ENCODE results near the gene MYO1F.

MYO1F gene

DNA sequence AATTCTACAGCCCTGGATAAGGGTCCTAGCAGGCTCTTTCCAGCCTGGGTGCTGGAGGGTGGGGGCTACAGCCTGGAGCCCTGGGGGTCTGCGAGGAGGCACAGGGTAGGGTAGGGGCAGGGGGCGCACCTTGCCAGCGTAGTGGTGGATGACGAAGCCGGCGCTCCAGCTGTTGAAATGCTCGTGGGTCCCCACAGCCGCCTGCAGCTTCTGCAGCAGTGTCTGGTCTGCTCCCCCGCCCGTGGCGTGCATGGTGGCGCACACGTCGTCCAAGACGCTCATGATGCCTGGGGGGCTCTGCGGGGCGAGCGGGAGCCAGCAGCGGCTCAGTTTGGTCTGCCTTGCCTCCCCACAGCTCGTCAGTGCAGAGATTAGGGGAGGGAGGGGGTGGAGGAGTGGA lies 33.1 kb downstream of the MYO1F start:
- TF ChIP-seq CTCF (IDR thresholded peaks at IDR 0.05), result no peak

- TF ChIP-seq CTCF (IDR thresholded peaks at IDR 0.05), result no peak
Measured at GRCh38 chr19:8539621-8540149, 37.6 kb downstream of the MYO1F start.

DNA sequence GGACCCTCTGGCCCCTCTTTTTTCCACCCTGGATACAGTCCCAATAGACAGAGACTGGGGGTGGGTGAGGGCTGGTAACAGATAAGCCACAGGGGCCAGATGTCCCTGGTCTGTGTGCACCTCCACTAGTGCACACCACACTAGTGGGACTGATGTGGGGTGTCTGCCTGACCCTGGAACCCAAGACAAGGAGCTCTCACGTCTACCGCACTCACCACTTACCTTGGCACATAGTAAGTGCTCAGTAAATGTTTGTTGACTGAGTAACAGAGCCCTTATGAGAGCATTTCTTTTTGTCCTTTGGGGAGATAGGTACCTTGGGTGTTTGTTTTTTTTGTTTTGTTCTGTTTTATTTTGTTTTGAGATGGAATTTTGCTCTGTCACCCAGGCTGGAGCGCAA lies 40.1 kb downstream of the MYO1F start:
- TF ChIP-seq CTCF (IDR thresholded peaks at IDR 0.05), result no peak

GRCh38 chr19:8536282-8536681 lies 41.0 kb downstream of the MYO1F start:
- TF ChIP-seq CTCF (IDR thresholded peaks at IDR 0.05), result no peak

GRCh38 chr19:8532225-8532624 lies 45.0 kb downstream of the MYO1F start:
- no peak for TF ChIP-seq CTCF (IDR thresholded peaks at IDR 0.05)

DNA sequence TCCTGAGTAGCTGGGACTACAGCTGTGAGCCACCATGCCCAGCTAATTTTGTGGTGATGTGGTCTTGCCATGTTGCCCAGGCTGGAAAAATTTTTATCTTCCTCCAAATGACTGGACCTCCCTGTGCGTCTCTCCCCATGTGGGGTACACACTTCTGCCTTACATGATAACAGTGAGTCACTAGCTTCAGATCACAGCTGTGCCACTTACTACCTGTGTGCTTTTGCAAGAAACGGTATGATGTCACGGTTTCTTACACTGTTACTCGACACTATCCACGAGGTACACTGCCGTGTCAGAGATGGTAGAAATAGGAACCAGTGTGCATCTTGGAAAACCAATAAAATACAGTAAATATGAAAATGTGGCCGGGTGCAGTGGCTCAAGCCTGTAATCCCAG lies 45.8 kb downstream of the MYO1F start:
- no peak for TF ChIP-seq CTCF (IDR thresholded peaks at IDR 0.05)

DNA sequence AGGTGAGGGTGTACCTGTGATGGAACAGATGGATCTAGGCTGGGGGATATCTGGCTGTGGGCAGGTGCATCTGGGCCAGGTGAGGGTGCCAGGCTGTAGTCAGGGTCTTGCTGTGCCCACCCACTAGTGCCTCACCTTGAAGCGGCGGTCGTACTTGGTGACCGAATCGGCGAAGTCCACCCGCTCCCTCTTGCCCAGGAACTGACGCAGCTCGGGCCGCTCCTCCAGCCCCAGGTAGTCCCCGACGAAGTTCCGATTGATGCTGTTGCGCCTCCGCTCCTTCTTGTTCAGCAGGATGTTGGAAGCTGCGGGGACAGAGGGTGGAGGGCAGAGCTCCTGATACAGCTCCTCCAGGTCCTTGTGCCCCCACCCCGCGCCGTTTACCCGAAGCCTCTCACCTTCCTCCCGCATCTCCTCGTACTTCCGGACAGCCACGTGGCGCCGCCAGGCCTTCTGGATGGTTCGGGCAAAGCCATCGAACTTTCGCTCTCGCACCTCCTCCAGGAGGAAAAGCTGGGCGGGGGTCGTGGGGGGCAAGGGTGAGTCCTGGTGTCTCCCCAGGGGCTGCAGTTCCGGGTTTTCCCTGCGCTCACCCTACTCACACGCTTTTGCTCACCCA lies 47.1 kb downstream of the MYO1F start:
- no peak for TF ChIP-seq CTCF (IDR thresholded peaks at IDR 0.05)

Data from LNCAP (cell line).